Activated T-cell treated with anti-CD3 and anti-CD28 coated beads, Interleukin-2, amount 50 U/mL, for 72 hours (primary cell): ENCODE results near the gene ZFYVE28. TPM values are rescaled to one million over a fixed set of nuclear protein-coding genes. Genes with fewer than 3 reads are reported as not detected.
A peak's percentile ranks its signal among the peaks of the same experiment; 100 is the strongest.
"Not testable (repeated sequence)": the region's sequence is repeated elsewhere in the genome, so short reads cannot be mapped to it uniquely, and the experiment has no call there.

ENCODE experiments used
- ATAC-seq, 2 donors: fragments of 150-1000 bp; cut with Tn5 transposase; replicated peaks in 1 of 2; 2 replicates each; pipeline ENCODE4 v1.10.0; 2021; ENCODE audit warnings: moderate library complexity in 2 of 2, mild to moderate bottlenecking in 1 of 2
- DNase-seq, 2 donors: peaks; one replicate each; pipeline ENCODE4 v3.0.0; 2021 to 2022; ENCODE audit warnings: mixed read lengths in 1 of 2
- H3K27ac Mint-ChIP-seq: one replicate; pipeline ENCODE4 v1.8.0; 2022; ENCODE audit warnings: mild to moderate bottlenecking, moderate library complexity, mixed read lengths
- H3K27me3 Mint-ChIP-seq: one replicate; pipeline ENCODE4 v1.8.0; 2022; ENCODE audit warnings: low read depth, mixed read lengths
- H3K36me3 Mint-ChIP-seq, 2 donors: one replicate each; pipeline ENCODE4 v1.8.0; 2022; ENCODE audit warnings: mixed read lengths in 2 of 2, mild to moderate bottlenecking in 1 of 2; ENCODE audit not compliant: insufficient read depth in 2 of 2
- H3K4me1 Mint-ChIP-seq: one replicate; pipeline ENCODE4 v1.8.0; 2022; ENCODE audit warnings: low read depth, mixed read lengths
- H3K4me3 Mint-ChIP-seq, 2 donors: one replicate each; pipeline ENCODE4 v1.8.0; 2022; ENCODE audit warnings: mild to moderate bottlenecking in 2 of 2, mixed read lengths in 2 of 2, moderate library complexity in 2 of 2
- H3K9me3 Mint-ChIP-seq, 2 donors: one replicate each; pipeline ENCODE4 v1.8.0; 2022; ENCODE audit warnings: mixed read lengths in 2 of 2
- total RNA-seq, 2 donors: library from RNA; stranded (reverse); gene quantifications; one replicate each; pipeline ENCODE4 v1.2.3, GENCODE V29; 2022

The ZFYVE28 gene
- total RNA-seq, 2 donors from 2014 or later: 14.4 to 24.4 TPM

DNA sequence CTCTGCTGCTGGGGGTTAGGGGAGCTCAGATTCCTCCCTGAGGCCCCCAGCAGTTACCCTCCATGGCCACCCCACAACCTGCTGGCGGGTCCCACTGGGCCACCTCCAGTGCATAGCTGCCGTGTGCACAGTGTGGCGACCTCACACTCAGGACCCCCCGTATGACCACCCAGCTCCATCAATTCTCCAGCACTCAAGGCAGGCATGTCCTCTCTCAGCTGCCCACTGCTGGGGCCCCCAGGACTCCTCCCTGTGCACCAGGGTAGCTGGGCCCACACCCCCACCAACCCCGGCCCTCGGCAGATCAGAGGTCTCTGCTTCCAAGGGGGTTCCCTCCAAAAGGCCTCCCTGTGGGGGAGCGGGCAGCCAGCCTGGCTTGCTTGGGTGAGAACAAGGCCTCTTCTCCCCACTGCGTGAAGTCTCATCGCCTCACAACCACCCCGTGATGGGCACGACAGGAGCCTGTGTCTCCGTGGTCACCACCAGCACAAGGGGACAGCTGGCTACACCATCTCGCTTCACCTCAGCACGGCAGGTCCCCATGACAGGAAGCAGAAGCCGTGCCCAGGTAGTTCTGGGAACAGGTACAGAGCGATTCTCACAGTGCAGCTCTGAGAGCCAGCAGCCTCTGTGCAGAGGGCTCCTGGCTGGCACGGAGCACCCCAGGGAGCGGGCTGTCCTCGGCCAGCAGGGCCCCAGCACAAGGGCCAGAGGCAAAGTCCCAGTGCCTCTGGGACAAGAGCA, 171.9 kb downstream of the ZFYVE28 start:
- DNase-seq: peak in 1 of 2 donors; percentile 1
- Mint-ChIP-seq H3K27me3 (no peaks in the 10 kb centered on the region), H3K9me3 (no peaks in the 10 kb centered on the region), H3K4me3 (no peak overlapping the region), H3K4me1 (peaks cover 21% of the 10 kb centered on the region), H3K36me3 (no peaks in the 10 kb centered on the region), H3K27ac (no peak overlapping the region)
- no peak for ATAC-seq

DNA sequence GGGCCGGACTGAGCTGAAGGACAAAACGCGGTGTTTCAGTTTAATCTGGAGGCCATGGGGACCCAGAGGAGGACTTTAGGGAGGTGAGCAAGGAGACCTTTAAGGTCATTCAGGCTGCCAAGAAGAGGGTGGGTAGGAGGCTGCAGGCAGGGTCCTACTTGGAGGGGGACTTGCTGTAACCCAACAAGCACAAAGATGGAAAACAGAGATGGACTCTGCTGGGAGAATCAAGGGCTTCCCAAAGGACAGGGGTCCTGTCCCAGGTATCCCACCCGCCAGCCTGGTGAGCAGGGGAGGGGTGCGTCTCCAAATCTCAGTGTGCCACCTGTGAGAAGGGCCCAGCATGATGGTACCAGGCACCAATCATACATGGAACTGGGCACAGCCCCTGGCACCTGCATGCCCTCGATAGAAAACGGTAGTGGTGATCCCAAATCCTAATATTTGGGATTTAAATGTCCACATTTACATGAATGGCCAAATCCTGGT, 172.6 kb downstream of the ZFYVE28 start:
- peaks cover 2% of the 10 kb centered on the region in 2 donors for H3K36me3 Mint-ChIP-seq
- no peak overlapping the region for H3K27ac Mint-ChIP-seq
- DNase-seq (no peak), ATAC-seq (no peak)
- no peaks in the 10 kb centered on the region for H3K9me3 Mint-ChIP-seq
- H3K4me1 Mint-ChIP-seq: peaks cover 22% of the 10 kb centered on the region
- no peaks in the 10 kb centered on the region for H3K27me3 Mint-ChIP-seq
- H3K4me3 Mint-ChIP-seq: no peak overlapping the region

DNA sequence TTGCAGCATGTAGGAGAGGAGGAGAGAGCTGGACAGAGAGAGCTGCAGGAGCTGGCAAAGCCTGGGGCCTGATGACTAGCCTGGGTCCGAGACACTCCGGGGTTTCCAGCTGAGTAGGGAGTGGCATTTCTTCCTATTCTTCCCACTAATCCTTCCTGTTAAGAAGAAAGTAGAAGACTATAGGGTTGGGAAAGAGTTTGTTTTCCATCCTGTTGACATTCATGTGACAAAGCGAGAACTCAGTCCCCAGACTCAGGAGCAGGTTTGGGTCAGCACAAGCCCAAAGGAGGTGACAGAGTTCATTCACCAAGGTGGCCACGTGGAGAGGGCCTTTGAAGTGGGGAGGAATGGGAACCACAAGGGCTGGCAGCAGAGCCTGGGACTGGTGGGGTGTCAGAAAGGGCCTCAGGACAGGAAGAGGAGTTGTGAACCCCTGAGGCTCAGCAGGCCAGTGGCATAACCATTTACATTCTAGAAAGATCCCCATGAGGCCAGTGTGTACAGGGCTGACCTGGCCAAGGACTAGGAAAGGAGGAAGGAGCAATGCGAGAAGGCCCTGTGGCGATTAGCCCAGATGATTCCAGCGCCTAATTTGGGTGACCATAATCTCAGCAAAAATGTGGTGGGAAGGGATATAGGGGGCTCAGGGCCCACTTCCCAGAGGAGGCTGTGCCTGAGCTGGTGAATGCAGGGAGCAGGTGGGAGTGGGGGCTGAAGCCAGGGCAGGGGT, 173.2 kb downstream of the ZFYVE28 start:
- ATAC-seq (no peak), DNase-seq (peak in 1 of 2 donors; percentile 1)
- Mint-ChIP-seq H3K27ac (peak overlapping the region; percentile 17), H3K36me3 (peaks cover 2 to 8% of the 10 kb centered on the region in 2 donors), H3K4me1 (peaks cover 28% of the 10 kb centered on the region), H3K9me3 (no peaks in the 10 kb centered on the region), H3K27me3 (no peaks in the 10 kb centered on the region), H3K4me3 (no peak overlapping the region)

DNA sequence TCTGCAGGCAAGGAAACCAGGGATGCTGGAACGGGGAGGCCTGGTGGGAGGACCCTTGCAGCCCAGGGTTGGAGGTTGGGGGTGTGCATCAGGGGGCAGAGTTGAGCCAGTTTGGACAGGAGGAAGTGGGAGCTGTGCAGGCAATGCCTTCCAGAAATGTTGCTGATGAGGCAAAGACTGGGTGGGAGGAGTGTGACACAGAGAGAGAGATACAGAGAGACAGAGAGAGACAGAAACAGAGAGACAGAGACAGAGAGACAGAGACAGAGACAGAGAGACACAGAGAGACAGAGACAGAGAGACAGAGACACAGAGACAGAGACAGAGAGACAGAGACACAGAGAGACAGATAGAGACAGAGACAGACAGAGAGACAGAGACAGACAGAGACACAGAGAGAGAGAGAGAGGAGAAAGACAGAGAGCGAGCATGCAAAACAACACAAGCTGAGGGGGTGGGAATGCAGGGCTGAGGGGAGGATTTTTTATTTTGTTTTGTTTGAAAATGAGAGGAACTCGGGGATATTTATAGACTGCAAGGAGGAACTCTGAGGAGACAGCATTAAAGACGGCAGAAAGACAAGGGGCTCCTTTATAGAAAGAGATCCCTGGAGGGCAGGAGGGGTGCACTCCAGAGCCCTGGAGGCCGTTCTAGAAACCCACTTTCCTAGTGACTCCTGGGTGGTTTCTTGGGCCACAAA, 174.6 kb downstream of the ZFYVE28 start:
- H3K9me3 Mint-ChIP-seq: no peaks in the 10 kb centered on the region
- peaks cover 2 to 15% of the 10 kb centered on the region in 2 donors for H3K36me3 Mint-ChIP-seq
- H3K27ac Mint-ChIP-seq: peak overlapping the region; percentile 12
- ATAC-seq (no peak), DNase-seq (peak; percentile 23 to 27)
- H3K4me1 Mint-ChIP-seq: peaks cover 42% of the 10 kb centered on the region
- no peak overlapping the region for H3K4me3 Mint-ChIP-seq
- H3K27me3 Mint-ChIP-seq: no peaks in the 10 kb centered on the region

DNA sequence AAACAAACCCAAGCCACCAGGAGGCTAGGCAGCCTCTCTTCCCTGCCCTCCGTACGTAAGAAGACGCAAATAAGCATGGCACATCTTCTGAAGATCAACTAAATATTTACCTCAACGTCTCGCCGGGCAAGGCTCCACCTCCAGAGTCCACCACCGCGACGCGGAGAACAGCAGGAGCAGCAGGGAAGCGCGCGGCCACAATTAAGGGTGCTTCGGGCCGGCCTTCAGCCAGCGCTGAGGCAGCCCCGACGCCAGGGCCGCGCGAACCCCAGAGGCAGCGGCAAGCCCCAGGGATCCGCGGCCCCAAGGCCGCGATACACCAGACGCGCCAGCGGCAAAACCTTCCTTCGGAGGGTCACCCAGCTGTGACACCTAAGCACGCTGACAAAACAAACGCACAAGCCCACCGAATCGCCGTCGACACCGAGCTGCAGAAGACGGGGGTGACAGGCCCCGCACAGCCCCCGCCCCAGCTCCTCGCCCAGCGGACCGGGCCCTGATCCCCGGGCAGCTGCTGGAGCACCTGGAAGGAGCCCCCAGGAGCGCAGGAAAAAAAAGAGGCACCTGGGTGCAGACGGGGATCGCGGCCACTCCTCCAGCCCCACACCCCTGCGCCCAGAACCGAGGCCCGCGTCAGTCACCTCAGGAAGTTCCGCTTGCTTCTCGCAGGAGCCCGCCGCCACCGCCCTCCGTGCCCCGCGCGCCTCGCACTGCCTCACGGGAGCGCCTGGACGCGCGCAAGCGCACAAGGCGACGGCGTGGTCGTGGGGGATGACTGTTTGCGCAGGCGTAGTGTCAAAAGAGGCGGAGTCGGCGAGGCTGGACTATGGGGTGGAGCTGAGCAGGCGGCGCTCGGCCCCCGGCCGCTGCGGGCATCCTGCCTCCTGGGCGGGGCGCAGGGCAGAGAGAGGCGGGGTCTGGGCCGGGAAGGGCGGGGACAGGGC, 176.8 kb downstream of the ZFYVE28 start, which contains the start of the genes HAUS3 and POLN:
HAUS3 (minus strand) TSS at position 712 of the 944 bp plus-strand sequence. CDS start 1,175 bp downstream, outside the sequence.
POLN (minus strand) TSS at position 712 of the 944 bp plus-strand sequence. CDS start 12,890 bp downstream, outside the sequence.
- peak; percentile 92 to 95 for ATAC-seq
- peak within 1 kb of the TSS; percentile 92 to 93 for H3K4me3 Mint-ChIP-seq
- peaks cover 61% of the 10 kb centered on the region for H3K4me1 Mint-ChIP-seq
- H3K36me3 Mint-ChIP-seq: peaks cover 4 to 21% of the 10 kb centered on the region in 2 donors
- H3K9me3 Mint-ChIP-seq: no peaks in the 10 kb centered on the region
- peak; percentile 99 to 100 for DNase-seq
- no peaks in the 10 kb centered on the region for H3K27me3 Mint-ChIP-seq
- peak within 1 kb of the TSS; percentile 93 for H3K27ac Mint-ChIP-seq

DNA sequence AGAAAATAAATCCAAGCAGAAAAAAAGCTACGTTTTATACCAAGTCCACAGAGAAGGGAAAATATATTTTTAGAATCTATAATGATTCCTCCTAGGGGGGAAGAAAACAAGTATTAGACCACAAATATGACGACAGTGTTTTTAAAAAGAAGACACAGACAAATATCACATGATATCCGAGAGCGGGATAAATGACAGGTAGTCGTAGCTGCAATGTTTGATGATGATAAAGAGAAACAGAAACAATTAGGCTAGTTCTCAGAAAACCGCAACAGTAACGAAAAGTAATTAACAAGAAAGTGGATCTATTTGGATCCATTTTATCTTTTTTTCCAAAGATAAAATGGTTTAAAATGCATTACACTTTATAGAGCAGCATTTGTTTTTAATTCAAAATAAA, 177.4 kb downstream of the ZFYVE28 start:
- ATAC-seq: no peak
- Mint-ChIP-seq H3K4me3 (peak overlapping the region; percentile 92 to 93), H3K4me1 (peaks cover 61% of the 10 kb centered on the region), H3K9me3 (no peaks in the 10 kb centered on the region), H3K36me3 (peaks cover 4 to 21% of the 10 kb centered on the region in 2 donors), H3K27ac (peak overlapping the region; percentile 93), H3K27me3 (no peaks in the 10 kb centered on the region)
- no peak for DNase-seq

DNA sequence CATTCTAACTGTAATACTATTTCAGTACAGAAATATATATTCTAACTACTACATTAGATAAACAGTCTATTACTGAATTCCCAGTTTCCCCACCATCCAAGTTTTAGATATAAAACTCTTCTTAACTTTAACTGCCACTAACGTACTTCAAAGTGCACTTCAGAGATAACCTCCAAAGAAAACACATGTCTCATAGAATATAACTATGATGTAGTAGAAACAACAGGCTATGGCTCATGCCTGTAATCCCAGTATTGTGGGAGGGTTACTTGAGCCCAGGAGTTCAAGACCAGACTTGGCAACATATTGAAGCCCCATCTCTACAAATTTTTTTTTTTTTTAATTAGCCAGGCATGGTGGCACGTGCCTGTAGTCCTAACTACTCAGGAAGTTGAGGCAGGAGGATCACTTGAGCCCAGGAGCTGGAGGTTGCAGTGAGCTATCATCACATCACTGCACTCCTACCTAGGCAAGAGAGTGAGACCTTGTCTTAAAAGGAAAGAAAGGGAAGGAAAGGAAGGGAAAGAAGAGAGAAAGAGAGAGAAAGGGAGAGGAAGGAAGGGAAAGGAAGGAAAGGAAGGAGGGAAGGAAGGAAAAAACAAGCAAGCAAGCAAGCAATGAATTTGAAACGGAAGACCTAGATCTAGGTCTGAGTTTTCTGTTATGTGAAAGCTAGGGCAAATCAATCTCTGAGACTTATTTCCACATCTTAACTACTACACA, 181.3 kb downstream of the ZFYVE28 start:
- peaks cover 4 to 35% of the 10 kb centered on the region in 2 donors for H3K36me3 Mint-ChIP-seq
- H3K27me3 Mint-ChIP-seq: no peaks in the 10 kb centered on the region
- H3K4me3 Mint-ChIP-seq: peak overlapping the region; percentile 7 to 29
- H3K9me3 Mint-ChIP-seq: no peaks in the 10 kb centered on the region
- H3K4me1 Mint-ChIP-seq: peaks cover 52% of the 10 kb centered on the region
- ATAC-seq: no peak
- peak overlapping the region; percentile 15 for H3K27ac Mint-ChIP-seq
- no peak for DNase-seq

DNA sequence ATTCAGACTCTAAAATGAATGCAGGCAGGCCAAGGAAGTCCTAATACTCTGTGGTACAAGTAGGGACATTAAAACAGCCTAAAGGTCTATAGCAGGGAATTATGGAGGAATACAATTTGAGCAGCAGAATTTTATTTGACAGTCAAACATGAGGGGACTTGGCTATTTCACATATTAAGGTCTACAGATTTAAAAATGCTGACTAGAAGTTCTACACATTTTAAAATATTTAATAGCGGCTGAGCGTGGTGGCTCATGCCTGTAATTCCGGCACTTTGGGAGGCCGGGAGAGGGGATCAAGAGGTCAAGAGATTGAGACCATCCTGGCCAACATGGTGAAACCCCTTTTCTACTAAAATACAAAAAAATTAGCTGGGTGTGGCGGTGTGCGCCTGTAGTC, 187.4 kb downstream of the ZFYVE28 start:
- Mint-ChIP-seq H3K4me3 (no peak overlapping the region), H3K36me3 (peaks cover 0 to 16% of the 10 kb centered on the region in 2 donors), H3K9me3 (no peaks in the 10 kb centered on the region), H3K27ac (no peak overlapping the region), H3K4me1 (peaks cover 12% of the 10 kb centered on the region), H3K27me3 (no peaks in the 10 kb centered on the region)
- DNase-seq: no peak
- no peak for ATAC-seq

DNA sequence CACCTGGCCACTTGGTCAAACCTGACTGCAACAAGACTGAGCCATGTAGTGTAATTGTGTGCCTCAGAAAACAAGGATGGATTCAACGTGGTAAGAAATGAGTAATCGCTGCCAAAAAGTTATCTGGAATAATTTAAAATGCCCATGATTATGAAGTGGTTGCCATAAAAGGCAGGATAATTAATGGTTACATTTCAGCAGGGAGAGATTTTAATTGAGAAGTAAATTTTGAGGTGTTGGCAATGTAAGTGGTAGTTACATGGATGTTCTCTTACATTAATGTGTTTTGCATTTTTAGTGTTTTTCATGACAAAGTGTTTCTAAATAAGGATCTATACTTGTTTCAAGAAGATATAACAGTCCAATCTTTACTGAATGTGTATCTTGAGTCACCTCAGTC, 192.2 kb downstream of the ZFYVE28 start:
- Mint-ChIP-seq H3K9me3 (no peaks in the 10 kb centered on the region), H3K4me1 (no peaks in the 10 kb centered on the region), H3K4me3 (no peak overlapping the region), H3K27ac (no peak overlapping the region), H3K36me3 (peaks cover 0 to 4% of the 10 kb centered on the region in 2 donors), H3K27me3 (no peaks in the 10 kb centered on the region)
- ATAC-seq (no peak), DNase-seq (no peak)

DNA sequence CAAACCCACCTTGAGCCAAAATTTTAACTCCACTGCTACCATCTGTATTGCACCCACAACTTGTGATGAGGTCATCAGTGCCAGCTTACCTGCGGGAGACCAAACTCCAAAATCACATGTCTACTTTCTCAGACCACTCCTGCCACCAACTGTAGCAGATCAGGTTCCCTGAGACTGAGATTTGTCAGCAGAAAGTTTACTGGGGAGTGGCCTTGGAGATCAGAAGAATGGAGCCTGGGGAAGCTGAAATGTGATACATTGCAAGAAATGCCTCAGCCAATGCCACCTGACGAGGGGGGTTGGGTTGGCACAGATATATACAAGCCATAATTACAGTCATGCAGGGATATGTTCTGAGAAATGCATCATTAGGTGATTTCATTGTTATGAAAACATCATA, 195.6 kb downstream of the ZFYVE28 start:
- H3K27ac Mint-ChIP-seq: no peak overlapping the region
- ATAC-seq: no peak

DNA sequence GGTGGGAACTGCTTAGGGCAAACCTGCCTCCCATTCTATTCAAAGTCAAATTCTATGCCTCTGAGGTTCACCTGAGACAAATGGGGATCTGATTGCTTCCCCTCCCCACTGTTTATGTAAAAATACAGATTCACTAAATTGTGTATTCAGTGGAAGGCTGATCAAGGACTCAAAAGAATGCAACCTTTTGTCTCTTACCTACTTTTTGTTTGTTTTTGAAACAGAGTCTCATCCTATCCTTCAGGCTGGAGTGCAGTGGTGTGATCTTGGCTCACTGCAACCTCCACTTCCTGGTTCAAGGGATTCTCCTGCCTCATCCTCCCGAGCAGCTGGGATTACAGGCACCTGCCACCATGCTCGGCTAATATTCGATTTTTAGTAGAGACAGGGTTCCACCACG, 197.1 kb downstream of the ZFYVE28 start:
- not testable (repeated sequence) for ATAC-seq, H3K36me3 Mint-ChIP-seq, DNase-seq, H3K4me1 Mint-ChIP-seq, H3K27me3 Mint-ChIP-seq, H3K27ac Mint-ChIP-seq, H3K4me3 Mint-ChIP-seq, H3K9me3 Mint-ChIP-seq

More for the DNA sequence above, 195.6 kb downstream of the ZFYVE28 start:
- no peaks in the 10 kb centered on the region for H3K9me3 Mint-ChIP-seq
- H3K4me3 Mint-ChIP-seq: no peak overlapping the region
- H3K27me3 Mint-ChIP-seq: no peaks in the 10 kb centered on the region
- DNase-seq: no peak
- peaks cover 0 to 2% of the 10 kb centered on the region in 2 donors for H3K36me3 Mint-ChIP-seq
- peaks cover 6% of the 10 kb centered on the region for H3K4me1 Mint-ChIP-seq
